HL-60 (cell line): Measurements from ENCODE around the gene ADPGK.
A peak's percentile ranks its signal among the peaks of the same experiment; 100 is the strongest.

Experiments used
- DNase-seq, 2 experiments: peaks; one replicate each; pipeline ENCODE4 v3.0.0-alpha.2; 2010 to 2020; ENCODE audit warnings: low read depth in 1 of 2, low spot score in 1 of 2
- H3K27ac ChIP-seq: fragments of 250-450 bp; sonication (Bioruptor Pico); replicated peaks from 2 replicates; pipeline ENCODE4 v1.5.1; 2020; ENCODE audit warnings: mild to moderate bottlenecking, moderate library complexity
- H3K27me3 ChIP-seq: fragments of 250-450 bp; sonication (Bioruptor Pico); 2 replicates; pipeline ENCODE4 v1.5.1; 2021; ENCODE audit warnings: mild to moderate bottlenecking, moderate library complexity; ENCODE audit not compliant: insufficient read depth, poor library complexity, severe bottlenecking
- H3K4me3 ChIP-seq: replicated peaks from 2 replicates; pipeline ENCODE4 v1.5.1; 2011; ENCODE audit warnings: mild to moderate bottlenecking, control low read depth, low read length; ENCODE audit not compliant: insufficient read depth
- CTCF ChIP-seq: IDR thresholded peaks from one replicate; pipeline ENCODE4 v1.5.1; 2011; ENCODE audit warnings: low read length, control low read depth, inconsistent platforms; ENCODE audit not compliant: insufficient read depth
- GABPA ChIP-seq: IDR thresholded peaks from 2 replicates; pipeline ENCODE4 v1.6.1; 2012; ENCODE audit warnings: low read depth
- POLR2AphosphoS5 ChIP-seq: IDR thresholded peaks from 2 replicates; pipeline ENCODE4 v1.6.1; 2012; ENCODE audit warnings: low read depth
- REST ChIP-seq: IDR thresholded peaks from 2 replicates; pipeline ENCODE4 v1.6.1; 2012; ENCODE audit warnings: low read depth; ENCODE audit not compliant: insufficient replicate concordance
- SPI1 ChIP-seq: IDR thresholded peaks from 2 replicates; pipeline ENCODE4 v1.6.1; 2012; ENCODE audit warnings: low read depth, mild to moderate bottlenecking, borderline replicate concordance

Gene ADPGK

GRCh38 chr15:72786676-72787345 lies 3.3 kb upstream of the ADPGK start:
- no peak overlapping the region for H3K27ac ChIP-seq
- DNase-seq, result no peak
- no peak overlapping the region for H3K4me3 ChIP-seq
- no peaks in the 10 kb centered on the region for H3K27me3 ChIP-seq
- TF ChIP-seq CTCF, result no peak

GRCh38 chr15:72786242-72786641 lies 2.7 kb upstream of the ADPGK start:
- DNase-seq, result no peak
- Histone ChIP-seq H3K27ac (no peak overlapping the region), H3K4me3 (no peak overlapping the region), H3K27me3 (no peaks in the 10 kb centered on the region)
- TF ChIP-seq GABPA, result no peak
- no peak for TF ChIP-seq POLR2AphosphoS5
- TF ChIP-seq REST, result no peak
- TF ChIP-seq SPI1, result no peak
- TF ChIP-seq CTCF, result no peak

GRCh38 chr15:72785841-72786240 lies 2.3 kb upstream of the ADPGK start:
- no peak for DNase-seq
- Histone ChIP-seq H3K27ac (no peak overlapping the region), H3K4me3 (no peak overlapping the region), H3K27me3 (no peaks in the 10 kb centered on the region)
- no peak for TF ChIP-seq SPI1
- no peak for TF ChIP-seq POLR2AphosphoS5

GRCh38 chr15:72785432-72785831 lies 1.9 kb upstream of the ADPGK start:
- no peak overlapping the region for H3K4me3 ChIP-seq
- no peak overlapping the region for H3K27ac ChIP-seq
- H3K27me3 ChIP-seq, result no peaks in the 10 kb centered on the region
- TF ChIP-seq REST (no peak), CTCF (no peak), POLR2AphosphoS5 (no peak), SPI1 (no peak), GABPA (no peak)
- DNase-seq, result peak in 1 of 2 experiments; percentile 7
